OCI-LY7 (cell line): ENCODE data around the gene ISYNA1.

Source experiments
- CTCF ChIP-seq: fragments of 200-600 bp; sonication (generic); conservative IDR thresholded peaks from 2 replicates; pipeline ENCODE4 v1.5.1; 2014; ENCODE audit warnings: mild to moderate bottlenecking, antibody characterized with exemption, low read length, moderate library complexity, mixed read lengths
- EZH2phosphoT487 ChIP-seq: fragments of 200-600 bp; sonication (generic); IDR thresholded peaks from 2 replicates; pipeline ENCODE4 v1.6.1; 2018; ENCODE audit warnings: low read depth, borderline replicate concordance, mild to moderate bottlenecking, mixed run types, antibody characterized with exemption, low read length, moderate library complexity, mixed read lengths

GRCh38 chr19:18467978-18468377, 30.0 kb upstream of the ISYNA1 start:
- TF ChIP-seq CTCF, result no peak
- TF ChIP-seq EZH2phosphoT487, result no peak
